ENCODE measurements around the gene SMC1B. TPM values are rescaled to one million over a fixed set of nuclear protein-coding genes. Genes with fewer than 3 reads are reported as not detected.

SMC1B gene
- total and polyA plus RNA-seq, 2 of the 8 experiments (the other 6 are each of a cell fraction or from before 2014, with no cell fraction given) = 0.02 TPM; not detected in 1

- H2BK5ac ChIP-seq (ENCODE audit: low read depth, low read length) = no peak overlapping the region
- WGBS, 2 experiments (ENCODE audit: extremely low coverage in 1 of 2, insufficient coverage in 1 of 2, insufficient read length in 1 of 2, insufficient replicate concordance in 2 of 2, low coverage in 1 of 2, low lambda C conversion rate in 2 of 2, missing lambda C conversion rate in 1 of 2) = 86% methylated on average over 9 of the region's 9 CpGs; no CpG with 5 or more reads in 1 of the 2 experiments
- no peak overlapping the region for H4K5ac ChIP-seq (ENCODE audit: insufficient read length, low read depth, low read length)
- no peak overlapping the region for H2AFZ ChIP-seq (ENCODE audit: low read length)
- no peak overlapping the region for H2BK120ac ChIP-seq (replicated peaks; ENCODE audit: low read depth, low read length)
- H2BK12ac ChIP-seq (ENCODE audit: low read depth, low read length) = no peak overlapping the region
- no peak overlapping the region for H4K91ac ChIP-seq (replicated peaks; ENCODE audit: insufficient read length, low read length)
- no peak overlapping the region for H3K4ac ChIP-seq (replicated peaks; ENCODE audit: insufficient read length, low read depth, low read length)
- no peaks in the 10 kb centered on the region for H3K9me3 ChIP-seq (ENCODE audit: insufficient read depth in 2 of 2, low read depth in 1 of 2, low read length in 1 of 2)
- peaks cover 0 to 2% of the 10 kb centered on the region in 2 experiments for H4K20me1 ChIP-seq (replicated peaks in 1 of 2; ENCODE audit: control insufficient read depth in 1 of 2, insufficient read depth in 2 of 2, low read length in 2 of 2)
- H3K79me1 ChIP-seq (ENCODE audit: low read depth, low read length) = peaks cover 1% of the 10 kb centered on the region; the same call in 1 of the 2 replicates
- peaks cover 3% of the 10 kb centered on the region; the same call in 1 of the 2 replicates for H3K23me2 ChIP-seq (ENCODE audit: low read depth, low read length)
- no peaks in the 10 kb centered on the region for H3K36me3 ChIP-seq (ENCODE audit: control insufficient read depth in 2 of 4, insufficient read depth in 4 of 4, low read length in 3 of 4)
- peaks cover 0 to 5% of the 10 kb centered on the region in 2 experiments; a peak in 1 of 4 replicates for H3K79me2 ChIP-seq (ENCODE audit: control insufficient read depth in 1 of 2, insufficient read depth in 2 of 2, low read length in 2 of 2)
- no peak for FAIRE-seq
- no peak overlapping the region for H3K9ac ChIP-seq (replicated peaks in 1 of 4; ENCODE audit: extremely low read depth in 1 of 4, low read depth in 3 of 4, low read length in 3 of 4)
- no peak overlapping the region for H2BK15ac ChIP-seq (ENCODE audit: low read length)
- no peak overlapping the region for H3K56ac ChIP-seq (replicated peaks; ENCODE audit: insufficient read length, low read depth, low read length)
- no peak overlapping the region for H2BK20ac ChIP-seq (ENCODE audit: low read length)
- H3K27ac ChIP-seq (ENCODE audit: low read depth, low read length) = no peak overlapping the region
- no peak overlapping the region; the same call in 1 of the 2 replicates for H4K8ac ChIP-seq (ENCODE audit: extremely low read depth, insufficient read depth, low read length)
- peaks cover 0 to 3% (median 0%) of the 10 kb centered on the region in 4 experiments; a peak in 2 of 7 replicates for H3K27me3 ChIP-seq (replicated peaks in 1 of 4; ENCODE audit: control insufficient read depth in 3 of 4, extremely low read depth in 1 of 4, insufficient read depth in 3 of 4, low read length in 3 of 4)
- H3K23ac ChIP-seq (ENCODE audit: insufficient read length) = no peak overlapping the region
- no peak overlapping the region for H3K4me3 ChIP-seq (ENCODE audit: extremely low read depth in 1 of 4, insufficient read depth in 2 of 4, low read depth in 3 of 4, low read length in 4 of 4)
- ChIA-PET POLR2A (ENCODE audit: partially characterized antibody) (interaction anchor here (1.0 kb wide), 1 partner anchor 38 kb away, joined by 3 read pairs; no protein-coding TSS in a partner anchor), CTCF (ENCODE audit: partially characterized antibody) (interaction anchor here (0.6 to 2.9 kb wide), 6 partner anchors 11 to 97 kb away, joined by 3 to 9 read pairs (median 5); no protein-coding TSS in a partner anchor)
- TF ChIP-seq E2F6 (IDR thresholded peaks at IDR 0.05) (peak; percentile 54; the same call in 1 of the 2 replicates), SIRT6 (IDR thresholded peaks at IDR 0.05; ENCODE audit: low read length) (no peak)
- no peak for DNase-seq (ENCODE audit: low read depth in 1 of 2, low spot score in 2 of 2)
- H3K4me1 ChIP-seq (replicated peaks in 1 of 4; ENCODE audit: control insufficient read depth in 3 of 4, insufficient read depth in 4 of 4, low read length in 3 of 4) = peaks cover 0 to 10% (median 6%) of the 10 kb centered on the region in 4 experiments; a peak in 5 of 7 replicates
- no peak overlapping the region for H3K14ac ChIP-seq (ENCODE audit: insufficient read length)
- H3K4me2 ChIP-seq (ENCODE audit: insufficient read depth in 1 of 2, low read depth in 2 of 2, low read length in 2 of 2) = no peak overlapping the region
- no peak overlapping the region; the same call in 1 of the 2 replicates for H3K18ac ChIP-seq (ENCODE audit: extremely low read depth, low read length)
- H2AK5ac ChIP-seq (ENCODE audit: low read depth, low read length) = no peak overlapping the region
Measured at GRCh38 chr22:45306139-45306538, 107.3 kb downstream of the SMC1B start.
